GM19467 (cell line): ENCODE data around the gene EEF1AKMT4.
A peak's percentile ranks its signal among the peaks of the same experiment; 100 is the strongest.

Experiments
- ATAC-seq: cut with Tn5 transposase; IDR thresholded peaks from one replicate; pipeline ENCODE4 v1.9.1; 2021; ENCODE audit warnings: mild to moderate bottlenecking, moderate library complexity; ENCODE audit not compliant: unreplicated experiment

Gene EEF1AKMT4

DNA sequence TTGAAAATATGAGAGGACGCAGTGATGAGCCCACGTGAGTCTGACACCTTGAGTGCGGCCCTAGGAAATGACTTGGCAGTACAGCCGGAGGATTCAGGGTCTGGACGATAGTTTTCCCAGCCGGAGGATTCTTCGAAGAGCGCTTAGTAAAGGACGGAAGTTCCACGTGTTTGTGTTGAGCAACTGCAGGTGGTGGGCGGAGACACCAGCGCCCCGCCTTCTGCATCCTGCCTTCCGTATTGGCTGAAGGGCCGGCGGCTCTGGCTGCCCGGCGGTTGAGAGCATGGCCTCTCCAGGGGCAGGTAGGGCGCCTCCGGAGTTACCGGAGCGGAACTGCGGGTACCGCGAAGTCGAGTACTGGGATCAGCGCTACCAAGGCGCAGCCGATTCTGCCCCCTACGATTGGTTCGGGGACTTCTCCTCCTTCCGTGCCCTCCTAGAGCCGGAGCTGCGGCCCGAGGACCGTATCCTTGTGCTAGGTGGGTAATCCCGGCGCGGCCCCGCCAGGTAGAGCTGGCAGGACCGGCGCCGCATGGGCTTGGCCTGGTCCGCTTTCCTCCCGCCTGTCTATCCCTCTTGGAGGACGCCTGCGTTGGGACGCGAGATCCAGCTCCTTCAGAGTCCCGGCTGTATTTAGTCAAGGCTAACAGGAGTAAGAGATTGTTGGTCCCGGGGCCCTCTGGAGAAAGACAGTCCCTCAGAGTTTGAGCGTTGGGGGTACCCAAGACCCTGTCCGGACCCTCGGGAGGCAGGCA, at the start of gene EEF1AKMT4:
Gene EEF1AKMT4, plus strand, starts transcription at position 261 of the 755 bp plus-strand sequence. Its CDS starts 23 bp downstream, at position 284.
- ATAC-seq, result peak; percentile 89

DNA sequence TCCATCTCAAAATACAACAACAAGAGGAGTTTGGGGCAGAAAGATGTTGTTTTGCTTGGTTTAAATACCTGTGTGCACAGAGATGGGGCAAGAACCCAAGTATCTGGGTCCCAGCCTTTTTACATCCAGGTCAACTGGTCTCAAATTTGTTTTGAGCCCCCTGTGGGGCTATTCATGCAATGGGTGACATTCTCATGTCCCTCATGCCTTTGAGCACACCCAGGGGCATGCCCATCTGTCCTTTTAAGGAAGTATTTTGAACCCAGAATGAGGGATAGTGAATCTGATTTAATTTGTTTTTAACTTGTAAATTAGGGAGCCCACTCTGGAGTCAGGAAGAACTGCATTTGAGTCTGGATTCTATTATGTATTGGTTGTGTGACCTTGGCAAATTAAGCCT, 48.6 kb upstream of the EEF1AKMT4 start:
- ATAC-seq, result no peak

GRCh38 chr3:184203526-184203925, 45.9 kb upstream of the EEF1AKMT4 start:
- no peak for ATAC-seq

- no peak for ATAC-seq
Observed at GRCh38 chr3:184209146-184209923, 40.1 kb upstream of the EEF1AKMT4 start.

- no peak for ATAC-seq
Observed at GRCh38 chr3:184211297-184211696, 38.2 kb upstream of the EEF1AKMT4 start.

DNA sequence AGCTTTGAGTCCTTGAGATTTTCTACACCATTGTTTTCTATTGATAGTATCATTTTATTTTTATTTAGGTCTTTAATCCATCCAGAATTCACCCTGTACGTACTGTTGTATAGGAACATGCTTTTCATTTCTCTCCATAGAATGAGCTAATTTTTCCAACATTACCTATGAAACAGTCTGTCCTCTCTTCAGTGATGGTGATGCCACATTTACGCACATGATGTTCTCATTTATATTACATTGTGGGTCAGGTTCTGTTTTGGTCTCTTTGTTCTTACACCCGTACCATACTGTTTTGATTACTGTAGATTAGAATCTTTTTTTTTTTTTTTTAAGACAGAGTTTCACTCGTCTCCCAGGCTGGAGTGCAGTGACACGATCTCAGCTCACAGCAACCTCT, 37.8 kb upstream of the EEF1AKMT4 start:
- no peak for ATAC-seq

GRCh38 chr3:184218814-184219213, 30.7 kb upstream of the EEF1AKMT4 start:
- no peak for ATAC-seq

- no peak for ATAC-seq
Observed at GRCh38 chr3:184222521-184222920, 27.0 kb upstream of the EEF1AKMT4 start.

DNA sequence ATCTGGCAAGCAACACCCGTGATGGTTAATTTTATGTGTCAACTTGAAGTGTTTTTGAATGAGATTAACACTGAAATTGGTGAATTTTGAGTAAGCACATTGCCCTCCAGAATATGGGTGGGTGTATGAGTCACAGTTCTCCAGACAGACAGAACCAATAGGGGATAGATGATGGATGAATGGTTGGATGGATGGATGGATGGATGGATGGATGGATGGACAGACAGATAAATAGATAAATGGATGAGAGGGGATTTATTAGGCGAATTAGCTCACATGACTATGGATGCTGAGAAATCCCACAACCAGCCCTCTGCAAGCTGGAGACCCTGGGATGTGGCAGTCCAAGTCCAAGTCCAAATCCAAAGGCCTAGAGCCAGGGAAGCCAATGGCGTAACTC, 25.5 kb upstream of the EEF1AKMT4 start:
- ATAC-seq, result no peak

DNA sequence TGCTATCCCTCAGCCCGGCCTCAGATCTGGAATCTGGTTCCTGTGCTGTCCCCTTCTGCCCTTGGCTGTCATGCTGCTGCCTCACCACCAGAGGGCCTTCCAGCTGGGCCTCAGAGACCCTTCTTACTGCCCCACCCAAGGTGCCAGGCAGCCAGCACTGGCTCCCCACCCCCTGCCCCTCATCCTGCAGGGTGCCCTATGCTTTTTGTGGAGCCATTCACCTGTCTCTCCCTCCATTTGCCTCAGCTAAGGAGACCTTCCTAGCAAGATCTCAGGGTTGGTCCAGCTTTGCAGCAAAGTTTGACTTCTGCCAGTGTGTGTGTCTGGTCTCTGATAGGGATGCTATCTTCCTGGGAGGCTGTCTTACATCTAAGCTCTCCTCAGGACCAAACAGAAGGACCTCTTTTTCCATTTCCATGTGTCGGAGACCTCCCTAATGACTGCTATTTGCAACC, 22.0 kb upstream of the EEF1AKMT4 start:
- no peak for ATAC-seq

DNA sequence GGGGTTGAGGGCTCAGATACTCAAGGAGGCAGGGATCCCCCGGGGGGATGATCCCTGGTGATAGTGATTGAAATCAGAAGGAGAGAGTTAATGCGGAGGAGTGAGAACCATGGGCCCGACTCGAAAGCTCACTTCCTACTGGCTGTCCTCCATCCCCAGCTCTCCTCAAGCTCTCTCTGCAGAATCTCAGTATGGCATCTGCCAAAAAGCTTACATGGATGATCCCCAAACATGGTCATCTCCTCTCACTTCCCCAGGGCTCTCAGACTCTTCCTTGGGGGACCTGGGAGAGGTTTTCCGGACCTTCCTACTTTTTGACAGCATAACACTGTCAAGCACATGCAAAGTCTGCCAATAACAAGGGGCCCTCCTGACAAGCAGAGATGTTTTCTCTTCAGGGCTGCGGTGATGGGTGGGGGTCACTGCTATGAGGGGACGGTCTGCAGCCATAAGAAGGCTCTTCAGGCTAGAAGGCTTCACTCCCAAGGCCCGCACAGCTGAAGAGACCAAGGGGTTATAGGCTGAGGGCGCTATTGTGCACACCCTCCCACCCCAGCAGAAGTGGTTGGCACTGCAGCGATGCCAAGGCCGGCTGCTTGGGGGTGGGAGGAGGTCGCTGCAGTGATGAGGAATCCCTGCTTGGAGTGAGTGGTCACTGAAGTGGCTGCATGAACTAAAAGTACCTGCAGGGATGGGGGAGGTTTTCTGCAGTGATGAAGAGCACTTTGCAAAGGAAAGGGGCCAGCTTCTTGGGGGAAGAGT, 20.9 kb upstream of the EEF1AKMT4 start:
- ATAC-seq, result no peak

DNA sequence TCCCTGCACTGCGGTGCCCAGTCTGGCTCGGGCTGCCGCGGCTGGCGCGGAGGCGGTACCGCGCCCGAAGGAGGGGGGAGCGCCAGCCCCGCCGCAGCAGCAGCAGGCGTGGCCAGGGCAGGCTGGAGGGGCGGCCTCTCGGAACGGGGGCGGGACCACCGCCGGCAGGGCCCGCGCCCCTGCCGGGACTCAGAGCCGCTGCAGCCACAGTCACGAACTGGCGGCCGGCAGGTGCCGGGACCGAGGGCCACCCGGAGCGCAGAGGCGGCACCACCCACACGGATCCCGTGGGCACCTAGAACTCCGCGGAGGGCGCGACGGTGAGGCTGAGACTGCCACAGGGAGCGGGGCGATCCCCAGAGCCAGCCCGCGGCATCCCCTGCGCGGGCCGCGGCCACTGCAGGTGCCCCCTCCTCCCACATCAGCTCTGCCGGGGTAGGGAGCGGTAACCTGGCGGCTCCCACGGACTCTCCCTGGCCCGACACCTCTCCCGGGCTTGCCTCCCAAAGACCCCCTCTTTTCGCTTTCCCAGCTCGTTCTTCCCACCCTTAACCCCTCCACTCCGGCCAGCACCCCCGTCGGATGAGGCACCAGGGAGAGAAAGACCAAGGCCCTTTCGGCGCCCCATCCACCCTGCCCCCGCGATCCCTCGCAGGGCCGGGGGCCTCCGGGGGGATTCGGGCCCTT, 19.9 kb upstream of the EEF1AKMT4 start, which contains the start of gene VWA5B2:
Gene VWA5B2, plus strand, starts transcription at position 192 of the 687 bp plus-strand sequence. CDS start 944 bp downstream, outside the sequence.
- peak; percentile 82 for ATAC-seq

DNA sequence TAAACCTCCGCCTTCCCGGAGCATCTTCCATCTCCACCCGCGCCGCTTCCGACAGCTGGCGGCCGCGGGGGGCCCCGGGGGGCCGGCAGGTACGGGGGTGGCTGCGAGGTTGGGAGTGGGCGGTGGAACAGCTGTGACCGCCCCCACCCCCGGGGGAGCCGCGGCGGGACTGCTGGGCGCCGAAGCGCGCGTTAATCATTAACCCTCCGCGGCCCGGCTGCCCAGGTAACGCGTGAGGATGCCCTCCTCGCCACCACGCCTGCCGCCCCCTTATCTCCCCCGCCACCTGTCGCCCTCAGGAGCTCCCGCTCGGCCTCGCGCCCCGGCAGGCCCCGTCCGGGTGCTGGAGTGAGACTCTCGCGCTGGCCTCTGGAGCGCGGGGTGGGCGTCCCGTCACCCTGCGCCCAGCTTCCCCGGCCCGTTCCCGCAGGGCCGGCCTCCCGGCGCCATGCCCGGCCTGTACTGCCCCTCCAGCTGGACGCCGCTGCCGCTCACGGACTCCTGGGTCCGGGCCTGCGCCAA, 19.3 kb upstream of the EEF1AKMT4 start:
- ATAC-seq, result no peak

DNA sequence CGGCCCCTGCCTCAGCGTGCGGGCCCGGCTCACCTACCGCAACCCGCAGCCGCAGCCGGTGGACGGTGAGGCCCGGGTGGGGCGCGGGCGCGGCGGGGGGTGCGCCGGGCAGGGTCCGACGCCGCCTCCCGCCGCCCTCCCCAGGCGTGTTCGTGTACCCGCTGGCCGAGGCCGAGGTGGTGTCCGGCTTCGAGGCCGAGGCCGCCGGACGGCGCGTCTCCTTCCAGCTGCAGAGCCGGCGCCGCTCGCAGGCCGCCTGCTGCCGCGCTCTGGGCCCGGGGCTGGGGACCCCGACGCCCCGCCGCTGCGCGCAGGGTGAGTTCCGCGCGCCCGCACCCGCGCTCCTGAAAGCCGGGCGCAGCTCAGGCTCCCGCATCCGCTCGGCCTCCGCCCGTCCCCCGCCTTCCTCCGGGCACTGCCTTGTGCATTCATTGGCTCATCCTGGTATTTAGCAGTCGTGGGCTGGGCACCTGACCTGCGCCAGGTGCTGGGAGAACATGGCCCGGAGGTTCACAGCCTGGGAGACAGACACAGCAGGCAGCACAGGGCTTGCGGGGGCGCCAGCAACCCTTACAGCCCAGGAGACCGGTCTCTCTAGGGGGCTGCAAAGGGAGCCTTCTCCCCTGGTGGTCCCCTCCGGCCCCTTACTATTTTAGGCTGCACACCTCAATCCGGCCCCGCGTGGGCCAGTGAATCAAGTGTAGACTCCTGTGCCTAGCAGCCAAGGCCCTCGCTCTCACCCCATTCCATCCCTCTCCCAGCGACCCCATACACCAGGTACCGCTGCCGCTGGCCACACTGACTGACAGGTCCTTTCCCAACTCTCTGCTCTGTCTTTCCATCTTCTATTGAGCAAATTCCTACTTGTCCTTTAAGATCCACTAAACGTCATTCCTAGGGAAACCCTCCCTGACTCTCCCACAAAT, 18.6 kb upstream of the EEF1AKMT4 start:
- no peak for ATAC-seq

- ATAC-seq, result no peak
Observed at GRCh38 chr3:184231671-184232070, 17.8 kb upstream of the EEF1AKMT4 start.

DNA sequence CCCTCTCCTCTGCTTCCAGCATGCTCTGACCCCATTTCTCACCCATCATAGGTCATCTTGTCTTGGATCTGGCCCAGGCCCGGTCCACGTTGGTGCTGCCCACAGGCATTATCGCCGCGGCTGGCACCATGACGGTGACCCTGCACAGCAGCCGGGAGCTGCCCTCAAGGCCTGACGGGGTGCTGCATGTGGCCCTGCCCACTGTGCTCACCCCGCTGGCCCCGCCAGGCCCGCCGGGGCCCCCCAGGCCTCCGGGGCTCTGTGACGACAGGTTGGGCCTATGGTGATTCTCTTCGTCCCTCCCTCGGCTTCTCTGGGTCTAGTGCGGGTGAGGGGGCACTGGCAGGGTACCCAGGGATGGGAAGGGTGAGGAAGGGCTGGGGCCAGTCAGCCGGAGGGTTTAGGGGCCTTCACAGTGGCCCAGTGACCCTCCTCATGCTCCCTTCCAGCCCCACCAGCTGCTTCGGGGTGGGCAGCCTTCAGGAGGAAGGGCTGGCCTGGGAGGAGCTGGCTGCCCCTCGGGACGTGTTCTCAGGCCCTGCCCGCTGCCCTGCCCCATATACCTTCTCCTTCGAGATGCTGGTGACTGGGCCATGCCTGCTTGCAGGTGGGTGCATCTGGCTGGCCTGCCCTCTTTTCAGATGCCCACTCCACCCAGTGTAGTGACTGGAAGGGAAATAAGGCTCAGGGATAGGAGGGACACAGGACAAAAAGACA, 16.2 kb upstream of the EEF1AKMT4 start:
- no peak for ATAC-seq

GRCh38 chr3:184234224-184234623, 15.2 kb upstream of the EEF1AKMT4 start:
- no peak for ATAC-seq

DNA sequence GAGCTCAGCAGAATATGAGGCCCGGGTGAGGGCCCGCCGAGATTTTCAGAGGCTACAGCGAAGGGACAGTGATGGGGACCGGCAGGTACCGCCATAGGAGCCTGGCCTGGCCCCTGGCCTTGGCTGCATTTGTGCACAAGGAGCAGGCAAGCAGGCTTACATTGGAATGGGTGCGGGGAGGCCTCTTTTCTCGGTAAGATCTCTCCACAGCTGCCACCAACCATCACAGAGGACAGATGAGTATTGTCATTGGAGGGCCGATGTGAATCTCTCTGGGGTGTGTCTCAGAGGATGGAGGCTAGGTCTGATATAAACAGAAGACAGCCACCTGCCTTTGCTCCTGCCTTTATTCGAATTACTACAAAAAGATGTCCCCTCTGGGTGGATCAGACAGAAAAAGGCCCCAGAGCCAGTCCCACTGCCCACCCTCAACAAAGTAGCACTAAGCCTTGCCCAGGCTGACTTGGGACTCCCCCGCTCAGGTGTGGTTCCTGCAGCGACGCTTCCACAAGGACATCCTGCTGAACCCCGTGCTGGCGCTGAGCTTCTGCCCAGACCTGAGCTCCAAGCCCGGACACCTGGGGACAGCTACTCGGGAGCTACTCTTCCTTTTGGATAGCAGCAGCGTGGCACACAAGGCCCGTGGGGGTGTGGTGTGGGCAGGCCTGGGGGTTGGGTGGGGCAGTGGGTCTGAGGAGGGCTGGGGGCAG, 14.6 kb upstream of the EEF1AKMT4 start:
- ATAC-seq, result no peak
